Erythroblast (primary cell): Measurements from ENCODE around the gene PTK6.

Experiments used
- GATA1 ChIP-seq: IDR thresholded peaks from 2 replicates; pipeline ENCODE4 v1.6.1; 2011; ENCODE audit warnings: low read depth, mild to moderate bottlenecking, control low read depth, low read length, moderate library complexity
- POLR2A ChIP-seq: IDR thresholded peaks from 2 replicates; pipeline ENCODE4 v1.6.1; 2011; ENCODE audit warnings: mild to moderate bottlenecking, low read length

- no peak for TF ChIP-seq POLR2A
- TF ChIP-seq GATA1 = no peak
These were observed 6.0 kb upstream of the PTK6 start for GRCh38 chr20:63543131-63543530.
